GM12875 (cell line): ENCODE measurements around the gene PRSS2.
"Not testable (repeated sequence)": the region's sequence is repeated elsewhere in the genome, so short reads cannot be mapped to it uniquely, and the experiment has no call there.

ENCODE experiments used
- H3K4me3 ChIP-seq: one replicate; pipeline ENCODE4 v1.5.1; 2011; ENCODE audit warnings: low read depth, low read length, control low read depth
- TF ChIP-seq, protein P1 (sequence below): IDR thresholded peaks from 2 replicates; pipeline ENCODE4 v1.5.1; 2011; ENCODE audit warnings: low read depth, mild to moderate bottlenecking, control low read depth, inconsistent platforms, low read length, moderate library complexity, borderline replicate concordance; ENCODE audit not compliant: insufficient read depth

PRSS2 gene

DNA sequence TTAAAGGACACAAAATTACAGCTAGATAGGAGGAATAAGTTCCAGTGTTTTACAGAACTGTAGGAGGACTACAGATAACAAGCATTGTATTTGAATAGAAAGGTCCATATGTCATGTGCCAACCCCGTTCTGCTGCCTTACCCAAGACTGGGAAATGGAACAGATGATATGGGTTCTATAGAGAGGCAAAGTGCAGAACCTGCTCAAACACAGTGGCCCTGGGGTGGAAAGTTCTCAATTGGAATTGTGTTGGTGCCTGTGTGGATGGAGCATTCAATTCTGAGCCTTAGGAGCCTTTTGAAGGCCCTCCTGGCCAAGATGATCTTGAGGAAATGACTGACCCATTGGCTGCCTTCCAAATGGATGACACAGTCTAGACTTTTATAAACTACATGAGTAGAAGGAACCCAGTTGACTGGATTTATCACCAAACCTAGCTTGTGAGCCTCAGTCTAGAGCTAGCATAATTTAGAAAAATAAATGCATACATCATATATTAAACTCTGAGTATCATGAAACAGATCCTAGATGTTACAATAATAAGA, 25.6 kb upstream of the PRSS2 start:
- no peak overlapping the region for H3K4me3 ChIP-seq
- TF ChIP-seq, protein P1, sequence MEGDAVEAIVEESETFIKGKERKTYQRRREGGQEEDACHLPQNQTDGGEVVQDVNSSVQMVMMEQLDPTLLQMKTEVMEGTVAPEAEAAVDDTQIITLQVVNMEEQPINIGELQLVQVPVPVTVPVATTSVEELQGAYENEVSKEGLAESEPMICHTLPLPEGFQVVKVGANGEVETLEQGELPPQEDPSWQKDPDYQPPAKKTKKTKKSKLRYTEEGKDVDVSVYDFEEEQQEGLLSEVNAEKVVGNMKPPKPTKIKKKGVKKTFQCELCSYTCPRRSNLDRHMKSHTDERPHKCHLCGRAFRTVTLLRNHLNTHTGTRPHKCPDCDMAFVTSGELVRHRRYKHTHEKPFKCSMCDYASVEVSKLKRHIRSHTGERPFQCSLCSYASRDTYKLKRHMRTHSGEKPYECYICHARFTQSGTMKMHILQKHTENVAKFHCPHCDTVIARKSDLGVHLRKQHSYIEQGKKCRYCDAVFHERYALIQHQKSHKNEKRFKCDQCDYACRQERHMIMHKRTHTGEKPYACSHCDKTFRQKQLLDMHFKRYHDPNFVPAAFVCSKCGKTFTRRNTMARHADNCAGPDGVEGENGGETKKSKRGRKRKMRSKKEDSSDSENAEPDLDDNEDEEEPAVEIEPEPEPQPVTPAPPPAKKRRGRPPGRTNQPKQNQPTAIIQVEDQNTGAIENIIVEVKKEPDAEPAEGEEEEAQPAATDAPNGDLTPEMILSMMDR, result no peak

DNA sequence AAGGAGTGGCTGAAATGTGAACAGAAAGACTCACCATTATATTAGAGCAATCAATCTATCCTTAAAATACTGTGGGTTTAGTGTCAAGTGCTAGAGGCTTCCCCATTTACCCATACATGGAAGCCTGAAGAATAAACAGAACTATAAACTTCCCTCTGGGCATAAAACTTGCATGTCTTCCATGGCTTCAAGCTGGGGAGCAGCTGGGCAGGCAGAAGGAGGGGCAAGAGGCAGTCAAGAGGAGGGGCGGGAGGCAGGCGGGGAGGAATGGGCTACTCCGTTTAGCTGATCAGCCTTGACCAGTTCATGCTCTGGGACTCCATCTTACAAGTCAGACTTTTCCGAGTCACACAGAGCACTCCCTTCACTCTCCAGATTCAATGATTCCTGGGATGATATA, 25.0 kb upstream of the PRSS2 start:
- TF ChIP-seq, protein P1, result no peak

DNA sequence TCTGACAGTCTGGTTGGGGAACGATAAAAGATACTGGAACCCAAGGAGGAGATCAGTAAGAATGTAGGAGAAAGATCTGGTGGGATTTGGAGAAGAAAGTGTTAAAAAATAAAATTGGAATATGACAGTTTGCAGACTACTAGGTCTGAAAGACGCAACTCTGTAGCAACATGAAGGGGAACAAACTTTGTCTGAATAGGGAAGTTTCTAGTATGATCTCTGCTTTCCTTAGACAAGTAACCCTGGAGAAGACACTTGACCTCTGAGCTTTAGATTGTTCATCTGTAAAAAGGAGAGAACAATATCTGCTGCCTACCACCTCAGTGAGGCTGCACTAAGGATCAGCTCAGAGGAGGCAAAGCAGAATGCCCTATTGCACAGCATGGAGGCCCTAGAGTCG, 24.5 kb upstream of the PRSS2 start:
- H3K4me3 ChIP-seq, result no peak overlapping the region
- TF ChIP-seq, protein P1, result no peak

More for the DNA sequence above, 25.0 kb upstream of the PRSS2 start:
- no peak overlapping the region for H3K4me3 ChIP-seq

DNA sequence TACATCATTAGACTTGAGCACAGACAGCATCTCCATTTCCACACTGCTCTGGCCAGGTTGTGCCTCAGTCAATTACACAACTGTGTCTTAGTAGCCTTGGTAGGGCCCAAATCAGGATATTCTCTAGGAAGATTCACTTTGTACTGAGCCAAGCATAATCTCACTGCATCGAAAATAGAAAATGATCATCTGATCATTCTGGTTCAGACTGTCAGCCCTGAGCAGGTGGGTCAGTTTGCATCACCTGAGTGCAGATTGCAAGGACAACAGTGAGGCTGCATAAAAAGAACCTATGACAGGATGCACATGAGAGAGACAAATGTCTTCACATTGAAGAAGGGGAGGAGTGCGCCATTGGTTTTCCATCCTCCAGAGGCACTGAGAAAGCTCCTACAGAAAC, 22.4 kb upstream of the PRSS2 start:
- not testable (repeated sequence) for H3K4me3 ChIP-seq

DNA sequence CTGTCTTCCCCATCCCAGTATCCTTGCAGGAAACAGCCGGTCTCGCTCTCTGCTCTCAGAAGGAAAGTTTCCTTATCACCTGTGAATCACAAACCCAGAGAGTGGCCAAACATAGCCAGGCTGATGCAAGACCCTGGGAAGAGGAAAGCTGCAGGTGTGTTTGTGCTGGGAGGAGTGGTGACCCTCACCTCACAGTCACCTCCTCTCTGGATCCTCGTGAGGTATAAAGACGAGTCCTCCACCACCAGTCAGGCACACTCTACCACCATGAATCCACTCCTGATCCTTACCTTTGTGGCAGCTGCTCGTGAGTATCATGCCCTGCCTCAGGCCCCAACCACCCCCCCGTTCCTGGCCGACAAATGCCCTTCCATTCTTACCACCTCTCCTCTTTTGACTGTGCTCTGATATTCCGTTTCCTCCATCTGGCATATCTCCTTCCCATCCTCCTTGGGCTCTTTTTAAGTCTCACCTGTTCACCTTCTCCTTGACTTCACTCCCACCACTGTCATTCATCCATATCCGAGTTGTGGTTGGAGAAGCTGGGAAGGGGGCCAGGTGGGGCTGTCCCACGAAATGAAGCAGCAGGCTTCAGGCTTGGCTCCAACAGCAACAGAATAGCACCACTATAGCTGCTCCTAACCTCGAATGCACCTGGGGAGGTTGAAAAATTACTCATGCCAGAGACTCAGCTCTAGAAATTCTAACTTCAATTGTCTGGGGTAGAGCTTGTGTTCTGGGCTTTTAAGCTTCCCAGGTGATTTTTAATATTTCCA, 21.4 kb upstream of the PRSS2 start, which contains the start of gene PRSS1:
TSS of gene PRSS1 (plus strand) at position 255 of the 776 bp plus-strand sequence. CDS start at position 268, 13 bp downstream.
- H3K4me3 ChIP-seq, result no peak within 1 kb of the TSS
- TF ChIP-seq, protein P1, result no peak

DNA sequence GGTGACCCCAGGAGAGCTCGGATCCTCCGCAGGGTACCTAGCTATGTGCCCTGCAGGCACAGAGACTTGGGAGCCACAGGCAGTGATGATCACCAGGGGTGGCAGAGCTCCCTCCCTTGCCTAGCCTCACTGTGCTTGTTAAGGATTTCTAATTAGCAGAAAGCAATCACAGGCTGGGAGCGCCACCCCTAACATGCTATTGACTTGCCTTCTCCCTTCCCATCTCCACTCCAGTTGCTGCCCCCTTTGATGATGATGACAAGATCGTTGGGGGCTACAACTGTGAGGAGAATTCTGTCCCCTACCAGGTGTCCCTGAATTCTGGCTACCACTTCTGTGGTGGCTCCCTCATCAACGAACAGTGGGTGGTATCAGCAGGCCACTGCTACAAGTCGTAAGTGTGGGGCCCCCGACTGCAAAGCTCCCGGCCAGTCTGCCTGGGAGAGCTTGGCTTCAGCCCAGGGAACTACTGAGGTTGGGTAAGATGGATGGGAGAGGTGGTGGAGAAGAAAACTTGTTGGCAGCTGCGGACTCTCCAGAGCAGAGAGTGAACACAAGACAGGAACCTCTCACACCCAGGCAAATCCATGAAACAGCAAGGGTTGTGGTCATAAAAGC, 20.3 kb upstream of the PRSS2 start:
- TF ChIP-seq, protein P1, result no peak
- no peak overlapping the region for H3K4me3 ChIP-seq

DNA sequence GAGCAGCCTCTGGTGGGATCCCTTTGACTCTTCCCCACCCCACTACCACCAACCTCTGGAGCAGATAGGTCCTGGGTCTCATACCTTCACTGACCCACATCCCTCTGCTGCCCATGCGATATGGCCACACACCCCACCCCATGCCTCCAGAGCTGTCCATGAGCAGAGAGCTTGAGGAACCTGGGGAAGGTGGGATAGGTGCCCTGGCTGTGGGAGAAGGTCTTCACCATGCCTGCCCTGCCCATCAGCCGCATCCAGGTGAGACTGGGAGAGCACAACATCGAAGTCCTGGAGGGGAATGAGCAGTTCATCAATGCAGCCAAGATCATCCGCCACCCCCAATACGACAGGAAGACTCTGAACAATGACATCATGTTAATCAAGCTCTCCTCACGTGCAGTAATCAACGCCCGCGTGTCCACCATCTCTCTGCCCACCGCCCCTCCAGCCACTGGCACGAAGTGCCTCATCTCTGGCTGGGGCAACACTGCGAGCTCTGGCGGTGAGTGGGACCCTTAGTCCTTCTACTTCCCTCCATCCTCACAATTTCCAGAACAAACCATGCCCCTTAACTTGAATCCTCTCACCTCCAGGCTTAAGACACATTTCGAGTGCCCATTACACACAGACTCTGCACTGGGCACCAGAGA, 19.1 kb upstream of the PRSS2 start:
- not testable (repeated sequence) for H3K4me3 ChIP-seq
